HL-60 (cell line): ENCODE data around the gene TCP11.
A peak's percentile ranks its signal among the peaks of the same experiment; 100 is the strongest.

Source experiments
- CTCF ChIP-seq: IDR thresholded peaks from one replicate; pipeline ENCODE4 v1.5.1; 2011; ENCODE audit warnings: low read length, control low read depth, inconsistent platforms; ENCODE audit not compliant: insufficient read depth
- GABPA ChIP-seq: IDR thresholded peaks from 2 replicates; pipeline ENCODE4 v1.6.1; 2012; ENCODE audit warnings: low read depth
- POLR2AphosphoS5 ChIP-seq: IDR thresholded peaks from 2 replicates; pipeline ENCODE4 v1.6.1; 2012; ENCODE audit warnings: low read depth
- SPI1 ChIP-seq: IDR thresholded peaks from 2 replicates; pipeline ENCODE4 v1.6.1; 2012; ENCODE audit warnings: low read depth, mild to moderate bottlenecking, borderline replicate concordance

GRCh38 chr6:35081426-35081851 is 59.7 kb downstream of the TCP11 start:
- TF ChIP-seq SPI1 (peak; percentile 53; the same call in 1 of the 2 replicates), CTCF (no peak), POLR2AphosphoS5 (peak; percentile 76), GABPA (no peak)
